Fibroblast of villous mesenchyme (primary cell): ENCODE measurements around the gene SULT1A1. TPM values are rescaled to one million over a fixed set of nuclear protein-coding genes. Genes with fewer than 3 reads are reported as not detected.
A peak's percentile ranks its signal among the peaks of the same experiment; 100 is the strongest.
"Not testable (repeated sequence)": the region's sequence is repeated elsewhere in the genome, so short reads cannot be mapped to it uniquely, and the experiment has no call there.

Experiments
- DNase-seq: peaks from one replicate; pipeline ENCODE4 v3.0.0-alpha.2; 2010; ENCODE audit warnings: low read depth
- H3K4me3 ChIP-seq: 2 replicates; pipeline ENCODE4 v1.5.1; 2011; ENCODE audit warnings: low read depth, mild to moderate bottlenecking, low read length
- total RNA-seq: library from RNA; depleted of rRNA; stranded (reverse); fragments of >200 nt; gene quantifications from 2 replicates; pipeline ENCODE4 v1.2.3, GENCODE V29; 2012
- TF ChIP-seq, protein P1 (sequence below): IDR thresholded peaks from 2 replicates; pipeline ENCODE4 v1.5.1; 2012; ENCODE audit warnings: low read depth, mild to moderate bottlenecking, low read length; ENCODE audit not compliant: insufficient read depth

The SULT1A1 gene
- total RNA-seq, result under 0.01 and 1.6 TPM in 2 replicates

DNA sequence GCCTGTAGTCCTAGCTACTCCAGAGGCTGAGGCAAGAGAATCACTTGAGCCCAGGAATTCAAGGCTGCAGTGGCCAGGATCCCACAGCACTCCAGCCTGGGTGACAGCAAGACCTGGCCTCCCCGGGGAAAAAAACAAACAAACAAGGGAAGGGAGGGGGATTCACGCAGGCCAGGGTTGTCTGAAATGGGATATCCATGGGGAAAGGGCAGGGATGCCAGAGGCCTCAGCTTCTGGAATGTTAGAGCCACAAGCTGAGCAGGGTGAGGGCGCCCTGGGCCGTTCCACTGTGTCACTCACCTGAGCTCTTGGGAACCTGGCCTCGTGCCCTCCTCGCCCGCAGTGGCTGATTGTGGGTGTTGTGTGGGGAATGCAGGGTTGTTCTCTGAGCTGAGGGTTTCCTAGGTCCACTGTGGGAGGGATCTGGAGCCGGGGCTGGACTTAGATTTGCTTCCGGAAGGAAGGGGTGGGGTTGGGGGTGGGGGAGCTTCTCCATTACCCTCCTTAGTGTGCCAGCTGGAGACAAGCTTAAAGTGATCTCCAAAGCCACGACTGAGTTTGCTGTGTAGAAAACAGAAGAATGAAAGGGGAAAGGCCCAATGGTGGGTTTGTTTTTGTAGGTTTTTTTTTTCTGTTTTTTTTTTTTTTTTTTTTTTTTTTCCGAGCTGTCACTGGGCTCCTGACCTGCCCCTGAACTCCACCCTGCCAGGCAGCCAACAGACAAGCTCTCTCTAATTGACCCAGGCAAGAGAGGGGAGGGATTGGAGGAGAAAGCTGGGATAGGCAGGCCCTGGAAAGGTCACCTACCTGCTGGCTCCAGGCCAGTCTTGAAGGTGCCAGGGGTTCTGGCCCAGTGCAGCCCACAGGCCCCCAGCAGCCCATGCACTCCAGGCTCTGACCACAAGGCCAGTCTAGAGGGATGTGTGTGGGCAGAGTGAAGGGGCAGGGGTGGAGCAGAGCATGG is at the start of gene SULT1A1:
TSS of gene SULT1A1 (minus strand) at position 414 of the 964 bp plus-strand sequence. CDS start 1,189 bp downstream, outside the sequence.
- no peak for DNase-seq
- peak within 1 kb of the TSS; percentile 50 for H3K4me3 ChIP-seq
- TF ChIP-seq, protein P1, sequence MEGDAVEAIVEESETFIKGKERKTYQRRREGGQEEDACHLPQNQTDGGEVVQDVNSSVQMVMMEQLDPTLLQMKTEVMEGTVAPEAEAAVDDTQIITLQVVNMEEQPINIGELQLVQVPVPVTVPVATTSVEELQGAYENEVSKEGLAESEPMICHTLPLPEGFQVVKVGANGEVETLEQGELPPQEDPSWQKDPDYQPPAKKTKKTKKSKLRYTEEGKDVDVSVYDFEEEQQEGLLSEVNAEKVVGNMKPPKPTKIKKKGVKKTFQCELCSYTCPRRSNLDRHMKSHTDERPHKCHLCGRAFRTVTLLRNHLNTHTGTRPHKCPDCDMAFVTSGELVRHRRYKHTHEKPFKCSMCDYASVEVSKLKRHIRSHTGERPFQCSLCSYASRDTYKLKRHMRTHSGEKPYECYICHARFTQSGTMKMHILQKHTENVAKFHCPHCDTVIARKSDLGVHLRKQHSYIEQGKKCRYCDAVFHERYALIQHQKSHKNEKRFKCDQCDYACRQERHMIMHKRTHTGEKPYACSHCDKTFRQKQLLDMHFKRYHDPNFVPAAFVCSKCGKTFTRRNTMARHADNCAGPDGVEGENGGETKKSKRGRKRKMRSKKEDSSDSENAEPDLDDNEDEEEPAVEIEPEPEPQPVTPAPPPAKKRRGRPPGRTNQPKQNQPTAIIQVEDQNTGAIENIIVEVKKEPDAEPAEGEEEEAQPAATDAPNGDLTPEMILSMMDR, result no peak

DNA sequence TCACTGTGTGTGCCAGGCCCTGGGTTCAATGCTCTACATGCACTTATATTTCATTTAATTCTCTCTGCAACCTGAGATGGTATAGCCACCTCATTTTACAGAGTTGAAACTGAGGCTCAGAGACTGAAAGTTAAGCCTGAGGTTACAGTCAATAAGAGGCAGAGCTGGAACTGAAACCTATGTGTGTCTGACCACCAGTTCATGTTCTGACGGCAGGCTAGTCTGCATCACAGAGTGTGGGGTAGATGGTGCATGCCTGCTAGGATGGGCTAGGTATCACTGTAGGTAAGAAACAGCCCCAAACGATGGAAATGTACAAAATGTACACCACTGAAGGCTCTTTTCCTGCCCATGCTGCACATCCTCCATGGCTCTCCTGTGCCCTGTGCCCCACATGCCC is 30.1 kb upstream of the SULT1A1 start:
- not testable (repeated sequence) for DNase-seq

DNA sequence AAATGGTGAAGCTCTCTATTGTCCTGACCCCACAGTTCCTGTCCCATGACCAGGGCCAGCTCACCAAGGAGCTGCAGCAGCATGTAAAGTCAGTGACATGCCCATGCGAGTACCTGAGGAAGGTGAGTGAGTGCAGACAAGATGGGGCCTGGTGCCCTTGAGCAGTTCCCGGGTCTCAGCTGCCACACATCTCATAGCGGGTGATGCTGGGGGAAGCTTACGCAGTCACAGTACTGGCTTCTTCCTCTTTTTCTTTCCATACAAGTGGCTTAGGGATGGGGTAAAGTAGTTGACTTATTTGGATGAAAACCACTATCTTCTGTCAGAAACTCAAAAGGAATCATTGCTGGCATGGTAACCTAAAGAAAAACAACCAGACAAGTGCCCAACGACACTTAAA is 28.5 kb upstream of the SULT1A1 start:
- DNase-seq, H3K4me3 ChIP-seq: not testable (repeated sequence)

More for the DNA sequence above, 30.1 kb upstream of the SULT1A1 start:
- H3K4me3 ChIP-seq, result not testable (repeated sequence)

DNA sequence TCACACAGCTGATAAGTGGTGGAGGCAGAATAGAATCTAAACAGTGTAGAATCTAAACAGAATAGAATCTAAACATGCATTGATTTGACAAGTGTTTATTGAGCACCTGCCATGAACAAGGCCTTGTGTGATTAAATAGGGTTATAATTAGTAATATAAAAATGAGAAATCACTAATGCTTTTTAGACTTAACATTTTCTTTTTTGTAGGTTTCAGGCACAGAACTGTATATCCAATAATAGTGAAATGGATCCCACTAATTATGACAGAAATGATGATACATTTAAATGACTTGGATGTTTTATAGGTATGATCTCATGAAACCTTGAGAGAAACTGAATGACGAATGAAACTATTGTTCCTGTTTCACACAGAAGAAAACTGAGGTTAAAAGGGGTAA is 27.9 kb upstream of the SULT1A1 start, which contains the start of gene NPIPB8:
TSS of gene NPIPB8 (plus strand) at position 301 of the 400 bp plus-strand sequence. CDS start 296 bp downstream, outside the sequence.
- not testable (repeated sequence) for H3K4me3 ChIP-seq, DNase-seq

DNA sequence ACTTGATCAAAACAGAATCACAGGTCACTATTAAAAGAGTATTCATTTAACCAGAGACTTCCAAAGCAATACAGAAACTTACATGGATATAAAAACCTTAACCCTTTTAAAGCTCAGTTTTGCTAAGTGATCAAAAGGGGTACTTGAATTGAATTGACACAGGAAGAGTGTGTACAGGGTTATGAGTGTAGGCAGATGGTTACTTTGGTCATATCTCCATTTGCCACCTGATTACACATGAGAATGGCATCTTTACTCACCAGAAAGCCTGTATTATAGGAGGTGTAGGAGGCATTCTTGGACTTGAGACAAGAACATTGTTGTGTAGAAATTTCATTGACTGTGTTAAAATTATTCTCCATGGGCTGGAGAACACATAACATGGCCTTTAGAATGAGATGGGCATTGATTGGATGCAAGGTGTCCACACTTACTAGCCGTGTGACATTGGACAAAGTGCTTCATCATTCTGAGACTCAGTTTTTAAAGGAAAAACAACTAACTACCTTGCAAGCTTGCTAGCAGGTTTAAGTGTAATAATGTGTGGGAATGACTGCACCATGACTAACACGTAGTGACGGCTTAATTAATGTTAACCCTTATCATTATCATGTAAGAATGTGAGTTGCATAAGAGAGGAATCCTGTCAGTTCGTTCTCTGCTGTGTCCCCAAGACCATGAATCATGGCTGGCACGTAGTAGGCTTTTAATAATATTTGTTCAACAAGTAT is 26.4 kb upstream of the SULT1A1 start:
- not testable (repeated sequence) for H3K4me3 ChIP-seq
- peak; percentile 61 for DNase-seq

DNA sequence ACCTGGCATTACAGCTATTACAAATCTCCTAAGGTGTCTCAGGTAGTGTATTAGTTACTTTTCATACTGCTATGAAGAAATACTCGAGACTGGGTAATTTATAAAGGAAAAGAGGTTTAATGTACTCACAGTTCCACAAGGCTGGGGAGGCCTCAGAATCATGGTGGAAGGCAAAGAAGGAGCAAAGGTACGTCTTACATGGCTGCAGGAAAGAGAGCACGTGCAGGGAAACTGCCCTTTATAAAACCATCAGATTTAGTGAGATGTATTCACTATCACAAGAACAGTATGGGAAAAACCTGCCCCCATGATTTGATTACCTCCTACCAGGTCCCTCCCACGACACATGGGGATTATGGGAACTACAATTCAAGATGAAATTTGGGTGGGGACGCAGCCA is 21.1 kb upstream of the SULT1A1 start:
- not testable (repeated sequence) for DNase-seq

DNA sequence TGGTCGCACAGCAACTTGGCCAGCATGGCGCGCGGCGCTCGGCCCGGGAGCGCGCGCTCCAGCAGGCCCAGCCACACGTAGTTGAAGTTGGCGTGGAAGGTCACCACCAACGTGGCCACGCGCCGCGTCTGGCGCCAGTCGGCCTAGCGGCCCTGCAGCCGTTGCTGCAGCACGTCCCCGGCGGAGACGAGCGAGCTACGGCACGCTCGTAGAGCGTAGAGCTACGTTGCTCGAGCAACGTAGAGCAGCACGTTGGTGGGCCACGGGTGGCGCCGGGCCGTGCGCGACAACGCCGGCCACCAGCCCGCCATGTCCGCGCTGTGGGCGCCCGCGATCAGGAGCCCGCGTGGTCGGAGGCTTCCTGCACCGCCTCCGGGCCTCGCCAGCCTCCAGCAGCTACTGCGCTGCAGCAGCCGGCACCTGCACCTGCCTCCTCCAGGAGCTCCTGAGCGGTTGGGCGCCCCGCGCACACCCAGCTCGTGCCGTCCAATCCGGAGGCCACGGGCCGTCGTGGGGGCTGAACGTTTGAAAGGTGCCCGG is 13.4 kb upstream of the SULT1A1 start:
- peak overlapping the region; percentile 15 for H3K4me3 ChIP-seq
- no peak for DNase-seq
- TF ChIP-seq, protein P1, result no peak

More for the DNA sequence above, 21.1 kb upstream of the SULT1A1 start:
- H3K4me3 ChIP-seq, result not testable (repeated sequence)

DNA sequence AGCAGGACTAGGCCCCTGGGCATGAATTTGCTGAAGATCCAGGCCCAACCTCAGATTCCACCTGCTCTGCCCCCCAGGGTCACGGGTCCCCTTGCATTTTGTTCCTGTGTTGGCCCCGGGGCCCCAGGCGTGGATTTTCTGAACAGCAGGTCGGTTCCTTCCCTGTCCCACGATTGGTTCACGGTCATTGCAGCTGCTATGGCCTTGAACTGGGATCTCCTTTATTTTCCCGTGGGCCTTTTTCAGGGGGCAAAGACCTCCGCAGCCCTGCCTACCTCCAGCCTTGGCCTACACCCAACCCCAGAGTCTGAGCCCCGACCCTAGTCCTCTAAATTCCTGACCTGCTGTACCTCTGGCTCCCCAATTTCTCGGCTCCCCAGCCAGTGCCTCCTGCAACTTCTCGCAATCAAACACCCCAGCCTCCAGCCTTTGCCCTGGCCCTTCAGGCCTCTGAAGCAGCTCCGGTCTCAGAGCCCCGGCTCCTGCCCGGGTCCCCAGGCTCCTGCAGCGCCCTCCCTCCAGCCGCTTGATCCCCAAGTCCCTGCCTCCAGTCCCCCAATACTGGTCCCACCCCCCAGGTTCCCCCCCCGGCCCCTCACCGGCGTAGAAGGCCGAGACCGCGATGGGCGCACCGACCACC is 12.8 kb upstream of the SULT1A1 start:
- not testable (repeated sequence) for H3K4me3 ChIP-seq, DNase-seq

DNA sequence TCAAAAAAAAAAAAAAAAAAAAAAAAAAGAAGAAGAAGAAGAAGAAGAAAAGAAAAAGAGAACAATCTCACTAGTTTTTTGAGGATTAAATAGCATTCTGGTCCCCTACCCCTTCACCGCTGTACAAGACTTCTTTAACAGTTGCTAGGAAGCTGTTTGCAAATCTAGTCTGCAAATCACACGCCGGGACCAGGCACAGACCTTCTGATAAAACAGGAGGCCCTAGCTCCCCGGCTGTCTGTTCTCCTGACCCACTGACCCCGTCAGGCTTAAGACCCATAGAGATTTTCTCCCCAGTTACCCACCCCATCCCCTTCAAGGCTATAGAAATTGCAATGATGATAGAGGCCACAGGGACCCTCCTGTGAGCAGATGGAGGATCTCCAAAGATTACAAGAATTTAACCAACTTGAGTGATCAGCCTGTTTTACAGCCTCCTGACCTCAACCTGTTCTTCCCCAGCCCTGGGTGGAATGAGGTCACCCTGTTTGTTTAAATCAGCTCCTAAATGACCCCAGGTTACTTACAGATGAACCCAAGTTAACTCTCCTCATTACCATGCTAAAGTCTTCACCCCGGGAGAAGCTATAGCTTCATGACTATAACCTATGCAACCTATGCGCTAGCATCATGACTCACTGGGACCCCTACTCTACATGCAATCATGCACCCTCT is 11.8 kb upstream of the SULT1A1 start:
- TF ChIP-seq, protein P1, result no peak
- no peak overlapping the region for H3K4me3 ChIP-seq
- no peak for DNase-seq

DNA sequence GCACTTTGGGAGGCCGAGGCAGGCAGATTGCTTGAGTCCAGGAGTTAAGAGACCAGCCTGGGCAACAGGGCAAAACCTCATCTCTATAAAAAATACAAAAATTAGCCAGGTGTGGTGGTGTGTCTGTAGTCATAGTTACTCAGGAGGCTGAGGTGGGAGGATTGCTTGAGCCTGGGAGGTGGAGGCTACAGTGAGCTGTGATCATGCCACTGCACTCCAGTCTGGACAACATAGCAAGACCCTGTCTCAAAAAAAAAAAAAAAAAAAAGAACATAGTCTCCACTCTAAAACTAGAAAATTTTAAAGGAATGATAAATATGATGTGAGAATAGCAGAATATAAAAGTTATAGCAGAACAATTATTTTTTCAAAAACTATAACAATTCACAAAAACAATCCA is 10.5 kb upstream of the SULT1A1 start:
- not testable (repeated sequence) for H3K4me3 ChIP-seq, DNase-seq
